ENCODE results near the gene DHRS3. TPM values are rescaled to one million over a fixed set of nuclear protein-coding genes. Genes with fewer than 3 reads are reported as not detected.

DHRS3 gene
- total and polyA plus RNA-seq, 2 donors (not counting 1 experiment from before 2014, with no cell fraction given): 0.37 TPM

DNA sequence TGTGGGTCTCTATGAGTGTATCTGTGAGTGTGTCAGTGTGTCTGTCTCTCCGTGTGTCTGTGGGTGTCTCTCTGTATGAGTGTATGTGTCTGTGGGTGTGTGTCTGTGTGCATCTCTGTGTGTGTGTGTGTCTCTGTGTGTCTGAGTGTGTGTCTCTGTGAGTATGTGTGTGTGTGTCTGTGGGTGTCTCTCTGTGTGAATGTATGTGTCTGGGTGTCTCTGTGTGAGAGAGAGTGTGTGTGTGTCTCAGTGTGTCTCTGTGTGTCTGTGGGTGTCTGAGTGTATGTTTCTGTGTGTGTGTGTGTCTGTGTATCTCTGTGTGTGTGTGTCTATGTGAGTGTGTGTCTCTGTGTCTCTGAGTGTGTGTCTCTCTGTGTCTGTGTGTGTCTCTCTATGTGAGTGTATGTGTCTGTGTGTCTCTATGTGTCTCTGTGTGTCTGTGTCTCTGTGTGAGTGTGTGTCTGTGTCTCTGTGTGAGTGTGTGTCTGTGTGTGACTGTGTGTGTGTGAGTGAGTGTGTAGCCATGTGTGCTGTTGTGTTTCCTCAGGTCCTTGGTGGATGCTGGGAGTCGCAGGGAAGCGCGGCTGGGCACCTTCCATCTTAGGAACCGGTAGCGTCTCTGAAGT, 33.0 kb downstream of the DHRS3 start:
- no peak overlapping the region for H3K27ac ChIP-seq (ENCODE audit: low read length in 2 of 2)
- ATAC-seq (ENCODE audit: low read depth) (no peak), DNase-seq (no peak)
- no peaks in the 10 kb centered on the region for H3K4me1 ChIP-seq (ENCODE audit: control insufficient read depth in 2 of 2, insufficient read depth in 2 of 2, low read length in 2 of 2)
- intact Hi-C loops (cut with micrococcal nuclease): no loop called here
- H3K9me3 ChIP-seq (ENCODE audit: control extremely low read depth in 1 of 3, control insufficient read depth in 2 of 3, insufficient read depth in 1 of 3, low read length in 2 of 3): no peaks in the 10 kb centered on the region
- H3K27me3 Mint-ChIP-seq: peaks cover 12% of the 10 kb centered on the region
- H3K9ac ChIP-seq (ENCODE audit: low read length): no peak overlapping the region
- no peak overlapping the region for H3K4me3 ChIP-seq (ENCODE audit: control extremely low read depth in 1 of 5, extremely low read depth in 1 of 5, insufficient read depth in 1 of 5, low read depth in 2 of 5, low read length in 4 of 5)
- ChIA-PET POLR2A (no interaction called here), CTCF (no interaction called here)
- no peaks in the 10 kb centered on the region for H3K36me3 ChIP-seq (replicated peaks in 1 of 2; ENCODE audit: control extremely low read depth in 1 of 2, control insufficient read depth in 1 of 2, extremely low read depth in 1 of 2, insufficient read depth in 2 of 2, low read length in 1 of 2)
- H4K20me1 ChIP-seq (ENCODE audit: control insufficient read depth, insufficient read depth, low read length, poor library complexity, severe bottlenecking): no peaks in the 10 kb centered on the region
- H3K4me2 ChIP-seq (replicated peaks; ENCODE audit: low read depth, low read length, poor library complexity, severe bottlenecking): no peak overlapping the region
- H3K27ac Mint-ChIP-seq: no peak overlapping the region
- WGBS (ENCODE audit: insufficient coverage): 96% methylated on average over 3 of the region's 6 CpGs
- H3K79me2 ChIP-seq (ENCODE audit: control insufficient read depth, insufficient read depth, low read length): no peaks in the 10 kb centered on the region
- H3K4me1 Mint-ChIP-seq: no peaks in the 10 kb centered on the region
- TF ChIP-seq, protein P1, sequence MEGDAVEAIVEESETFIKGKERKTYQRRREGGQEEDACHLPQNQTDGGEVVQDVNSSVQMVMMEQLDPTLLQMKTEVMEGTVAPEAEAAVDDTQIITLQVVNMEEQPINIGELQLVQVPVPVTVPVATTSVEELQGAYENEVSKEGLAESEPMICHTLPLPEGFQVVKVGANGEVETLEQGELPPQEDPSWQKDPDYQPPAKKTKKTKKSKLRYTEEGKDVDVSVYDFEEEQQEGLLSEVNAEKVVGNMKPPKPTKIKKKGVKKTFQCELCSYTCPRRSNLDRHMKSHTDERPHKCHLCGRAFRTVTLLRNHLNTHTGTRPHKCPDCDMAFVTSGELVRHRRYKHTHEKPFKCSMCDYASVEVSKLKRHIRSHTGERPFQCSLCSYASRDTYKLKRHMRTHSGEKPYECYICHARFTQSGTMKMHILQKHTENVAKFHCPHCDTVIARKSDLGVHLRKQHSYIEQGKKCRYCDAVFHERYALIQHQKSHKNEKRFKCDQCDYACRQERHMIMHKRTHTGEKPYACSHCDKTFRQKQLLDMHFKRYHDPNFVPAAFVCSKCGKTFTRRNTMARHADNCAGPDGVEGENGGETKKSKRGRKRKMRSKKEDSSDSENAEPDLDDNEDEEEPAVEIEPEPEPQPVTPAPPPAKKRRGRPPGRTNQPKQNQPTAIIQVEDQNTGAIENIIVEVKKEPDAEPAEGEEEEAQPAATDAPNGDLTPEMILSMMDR (IDR thresholded peaks at IDR 0.05): no peak
- no peak for TF ChIP-seq EZH2 (IDR thresholded peaks at IDR 0.05; ENCODE audit: borderline replicate concordance, insufficient read depth, low read depth, low read length, poor library complexity, severe bottlenecking)
- H2AFZ ChIP-seq (ENCODE audit: insufficient read depth, low read depth, low read length, poor library complexity, severe bottlenecking): no peak overlapping the region
- no peak overlapping the region for H3K4me3 Mint-ChIP-seq
- H3K27me3 ChIP-seq (replicated peaks in 1 of 4; ENCODE audit: control extremely low read depth in 1 of 4, control insufficient read depth in 3 of 4, insufficient read depth in 4 of 4, low read length in 3 of 4): no peaks in the 10 kb centered on the region
- no peaks in the 10 kb centered on the region for H3K9me3 Mint-ChIP-seq (ENCODE audit: insufficient read depth)

- no peaks in the 10 kb centered on the region for H3K36me3 ChIP-seq (replicated peaks in 1 of 2; ENCODE audit: control extremely low read depth in 1 of 2, control insufficient read depth in 1 of 2, extremely low read depth in 1 of 2, insufficient read depth in 2 of 2, low read length in 1 of 2)
- H3K27ac ChIP-seq (ENCODE audit: low read length in 2 of 2): no peak overlapping the region
- H3K4me3 Mint-ChIP-seq: no peak overlapping the region
- no peaks in the 10 kb centered on the region for H3K9me3 ChIP-seq (ENCODE audit: control extremely low read depth in 1 of 3, control insufficient read depth in 2 of 3, insufficient read depth in 1 of 3, low read length in 2 of 3)
- CTCF ChIA-PET: no interaction called here
- no peak for TF ChIP-seq EZH2 (IDR thresholded peaks at IDR 0.05; ENCODE audit: borderline replicate concordance, insufficient read depth, low read depth, low read length, poor library complexity, severe bottlenecking)
- TF ChIP-seq, protein P1 (IDR thresholded peaks at IDR 0.05): no peak
- H3K27me3 Mint-ChIP-seq: peaks cover 10% of the 10 kb centered on the region
- H3K4me1 ChIP-seq (ENCODE audit: control insufficient read depth in 2 of 2, insufficient read depth in 2 of 2, low read length in 2 of 2): no peaks in the 10 kb centered on the region
- H3K4me1 Mint-ChIP-seq: no peaks in the 10 kb centered on the region
- ATAC-seq (ENCODE audit: low read depth): no peak
- H2AFZ ChIP-seq (ENCODE audit: insufficient read depth, low read depth, low read length, poor library complexity, severe bottlenecking): no peak overlapping the region
- H4K20me1 ChIP-seq (ENCODE audit: control insufficient read depth, insufficient read depth, low read length, poor library complexity, severe bottlenecking): no peaks in the 10 kb centered on the region
- no peak overlapping the region for H3K4me3 ChIP-seq (ENCODE audit: control extremely low read depth in 1 of 5, extremely low read depth in 1 of 5, insufficient read depth in 1 of 5, low read depth in 2 of 5, low read length in 4 of 5)
- H3K27me3 ChIP-seq (replicated peaks in 1 of 4; ENCODE audit: control extremely low read depth in 1 of 4, control insufficient read depth in 3 of 4, insufficient read depth in 4 of 4, low read length in 3 of 4): no peaks in the 10 kb centered on the region
- no peaks in the 10 kb centered on the region for H3K79me2 ChIP-seq (ENCODE audit: control insufficient read depth, insufficient read depth, low read length)
- intact Hi-C loops (cut with micrococcal nuclease): no loop called here
- no peaks in the 10 kb centered on the region for H3K9me3 Mint-ChIP-seq (ENCODE audit: insufficient read depth)
- no peak for DNase-seq
- no peak overlapping the region for H3K9ac ChIP-seq (ENCODE audit: low read length)
- H3K4me2 ChIP-seq (replicated peaks; ENCODE audit: low read depth, low read length, poor library complexity, severe bottlenecking): no peak overlapping the region
- no peak overlapping the region for H3K27ac Mint-ChIP-seq
- POLR2A ChIA-PET: no interaction called here
Measured at GRCh38 chr1:12583484-12583883, 34.5 kb downstream of the DHRS3 start.

Measured in B cell (primary cell).